Frontal cortex (tissue), 4 donors: ENCODE results near the gene DGAT2. TPM values are rescaled to one million over a fixed set of nuclear protein-coding genes. Genes with fewer than 3 reads are reported as not detected.
"Not testable (repeated sequence)": the region's sequence is repeated elsewhere in the genome, so short reads cannot be mapped to it uniquely, and the experiment has no call there.

Source experiments
- DNase-seq, 2 donors: peaks; one replicate each; pipeline ENCODE4 v3.0.0; 2012; ENCODE audit warnings: low spot score in 2 of 2
- FAIRE-seq: peaks from 2 replicates; lab custom pipeline; 2012; peaks lifted over from hg19 to GRCh38; lab: Jason Lieb, UNC
- total RNA-seq: library from RNA; depleted of rRNA; stranded (reverse); fragments of >200 nt; gene quantifications from one replicate; pipeline ENCODE4 v1.2.3, GENCODE V29; 2014
- donor health status: control.
- donor health status: control.
- donor health status: control.

Gene DGAT2
- total RNA-seq, 1 donor from 2014 or later: 4.1 TPM

DNA sequence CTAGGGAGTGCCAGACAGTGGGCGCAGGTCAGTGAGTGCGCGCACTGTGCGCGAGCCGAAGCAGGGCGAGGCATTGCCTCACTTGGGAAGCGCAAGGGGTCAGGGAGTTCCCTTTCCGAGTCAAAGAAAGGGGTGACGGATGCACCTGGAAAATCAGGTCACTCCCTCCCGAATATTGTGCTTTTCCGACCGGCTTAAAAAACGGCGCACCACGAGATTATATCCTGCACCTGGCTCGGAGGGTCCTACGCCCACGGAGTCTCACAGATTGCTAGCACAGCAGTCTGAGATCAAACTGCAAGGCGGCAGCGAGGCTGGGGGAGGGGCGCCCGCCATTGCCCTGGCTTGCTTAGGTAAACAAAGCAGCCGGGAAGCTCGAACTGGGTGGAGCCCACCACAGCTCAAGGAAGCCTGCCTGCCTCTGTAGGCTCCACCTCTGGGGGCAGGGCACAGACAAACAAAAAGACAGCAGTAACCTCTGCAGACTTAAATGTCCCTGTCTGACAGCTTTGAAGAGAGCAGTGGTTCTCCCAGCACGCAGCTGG lies 19.8 kb upstream of the DGAT2 start:
- not testable (repeated sequence) for FAIRE-seq, DNase-seq

DNA sequence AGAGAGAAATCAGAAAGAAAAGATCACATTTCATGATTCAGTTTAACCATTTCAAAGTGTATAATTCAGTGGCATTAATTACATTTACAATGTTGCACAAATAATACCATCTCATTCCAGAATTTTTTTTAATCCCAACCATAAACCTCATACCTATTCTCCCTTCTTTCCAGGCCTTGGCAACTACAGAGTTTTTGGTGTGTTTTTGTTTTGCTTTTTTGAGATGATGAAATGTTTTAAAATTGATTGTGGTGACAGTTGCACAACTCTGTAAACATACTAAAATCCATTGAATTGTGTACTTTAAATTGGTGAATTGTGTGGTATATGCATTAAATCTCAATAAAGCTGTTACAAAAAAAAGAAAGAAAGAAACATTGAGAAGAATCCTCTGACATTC lies 13.6 kb upstream of the DGAT2 start:
- FAIRE-seq, DNase-seq: not testable (repeated sequence)

DNA sequence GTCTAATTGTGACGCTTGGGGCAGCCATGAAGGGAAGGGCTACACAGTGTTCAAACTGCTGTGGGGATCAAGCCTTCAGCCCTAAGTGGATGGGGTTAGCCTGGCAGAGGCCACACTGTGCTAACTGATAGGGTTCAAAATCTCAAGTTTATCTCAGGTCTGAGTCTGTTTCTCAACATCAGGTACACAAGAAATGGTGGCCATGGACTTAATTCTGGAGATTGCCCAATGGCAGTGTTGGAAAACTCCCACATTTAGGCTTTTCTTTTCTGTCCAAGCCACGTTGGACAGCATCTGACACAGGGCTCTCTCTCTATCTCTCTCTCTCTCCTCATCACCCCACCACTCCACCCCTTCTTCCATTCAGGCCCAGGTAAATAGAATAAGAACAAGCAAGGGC lies 10.9 kb upstream of the DGAT2 start:
- no peak for DNase-seq
- no peak for FAIRE-seq

- DNase-seq (no peak), FAIRE-seq (no peak)
These were observed 8.7 kb upstream of the DGAT2 start for GRCh38 chr11:75759832-75760231.

DNA sequence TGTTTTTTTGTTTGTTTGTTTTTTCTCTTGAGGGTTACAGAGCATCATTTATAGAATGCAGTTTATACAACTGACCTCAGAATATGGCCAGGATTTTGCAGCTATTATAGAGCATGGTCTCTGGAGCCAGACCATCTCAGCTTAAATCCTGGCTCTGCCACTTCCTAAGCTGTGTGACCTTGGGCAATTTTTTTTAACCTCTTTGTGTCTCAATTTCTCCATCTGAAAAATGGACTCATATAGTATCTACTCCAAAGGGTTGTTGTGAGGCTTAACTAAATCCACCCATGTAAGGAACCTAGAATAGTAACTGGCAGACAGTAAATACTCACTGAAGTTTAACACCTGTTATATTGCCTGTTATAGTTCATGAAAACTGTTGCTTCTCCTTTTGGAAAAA lies 8.3 kb upstream of the DGAT2 start:
- FAIRE-seq (no peak), DNase-seq (no peak)

DNA sequence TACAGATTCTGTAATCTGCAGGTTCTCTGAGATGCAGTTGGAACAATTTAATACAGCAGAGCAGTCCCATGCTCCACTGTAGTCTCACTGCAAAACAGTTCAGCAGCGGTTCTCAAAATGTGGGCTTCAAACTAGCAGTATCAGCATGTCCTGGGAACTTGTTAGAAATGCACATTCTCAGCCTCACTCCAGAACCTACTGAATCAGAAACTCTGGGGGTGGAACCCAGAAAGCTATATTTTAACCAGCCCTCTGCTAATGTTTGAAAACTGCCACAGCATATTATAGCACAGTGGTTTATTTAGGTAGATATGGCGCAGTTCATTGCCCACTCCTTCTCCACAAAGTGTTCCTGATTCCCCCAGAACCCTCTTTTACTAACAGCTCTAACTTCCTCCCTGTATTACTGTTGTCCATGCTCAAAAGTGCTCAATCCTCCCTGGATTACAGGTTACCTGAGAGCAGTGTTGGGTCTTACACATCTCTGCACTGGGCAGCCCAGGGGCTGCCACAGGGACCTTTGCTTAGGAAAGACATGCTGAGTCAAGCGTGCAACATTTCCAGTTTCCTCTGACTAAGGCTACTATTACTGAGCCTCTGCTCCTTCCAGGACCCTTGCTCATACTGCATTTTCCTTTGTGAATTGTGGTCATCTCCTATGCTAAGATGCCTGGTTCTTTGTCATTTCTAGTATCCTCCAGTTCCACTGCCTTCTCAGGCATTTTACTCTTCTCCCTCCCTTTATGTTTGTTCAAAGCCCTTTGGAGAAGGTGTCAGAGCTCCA lies 7.7 kb upstream of the DGAT2 start:
- FAIRE-seq: no peak
- no peak for DNase-seq

DNA sequence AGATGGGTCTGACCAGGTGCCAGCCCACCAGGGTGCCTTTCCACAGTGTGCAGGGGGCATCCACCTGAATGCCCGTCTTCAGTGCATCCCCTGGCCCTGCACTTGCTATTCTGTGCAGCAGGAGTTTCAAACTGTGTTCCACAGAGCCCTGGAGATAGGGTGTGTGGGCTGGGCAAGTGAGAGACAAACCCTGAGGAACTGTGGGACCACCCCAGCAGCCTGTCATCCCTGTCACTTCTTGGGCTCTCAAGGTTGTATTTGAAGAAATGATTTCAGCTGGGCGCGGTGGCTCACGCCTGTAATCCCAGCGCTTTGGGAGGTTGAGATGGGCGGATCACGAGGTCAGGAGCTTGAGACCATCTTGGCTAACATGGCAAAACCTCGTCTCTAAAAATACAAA lies 6.4 kb upstream of the DGAT2 start:
- DNase-seq (no peak), FAIRE-seq (no peak)

DNA sequence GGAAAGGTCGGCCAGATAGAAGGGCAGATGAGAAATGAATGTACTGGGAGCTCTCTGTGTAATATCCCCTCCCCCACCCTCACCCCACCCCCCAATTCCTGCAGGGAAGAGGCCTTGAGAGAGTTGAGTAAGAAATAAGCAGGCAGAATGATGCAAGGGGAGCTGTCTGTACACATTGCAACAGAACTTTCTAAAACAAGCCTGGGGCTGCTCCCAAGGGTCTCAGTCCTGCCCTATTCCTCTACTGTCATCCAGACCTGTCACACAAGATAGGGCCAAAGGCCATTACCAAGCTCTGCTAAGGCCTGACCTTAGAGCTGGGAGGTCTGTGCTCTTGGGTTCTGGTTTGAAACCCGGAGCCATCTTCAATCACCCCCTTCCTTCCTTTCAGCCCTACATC lies 5.7 kb upstream of the DGAT2 start:
- DNase-seq (no peak), FAIRE-seq (no peak)

DNA sequence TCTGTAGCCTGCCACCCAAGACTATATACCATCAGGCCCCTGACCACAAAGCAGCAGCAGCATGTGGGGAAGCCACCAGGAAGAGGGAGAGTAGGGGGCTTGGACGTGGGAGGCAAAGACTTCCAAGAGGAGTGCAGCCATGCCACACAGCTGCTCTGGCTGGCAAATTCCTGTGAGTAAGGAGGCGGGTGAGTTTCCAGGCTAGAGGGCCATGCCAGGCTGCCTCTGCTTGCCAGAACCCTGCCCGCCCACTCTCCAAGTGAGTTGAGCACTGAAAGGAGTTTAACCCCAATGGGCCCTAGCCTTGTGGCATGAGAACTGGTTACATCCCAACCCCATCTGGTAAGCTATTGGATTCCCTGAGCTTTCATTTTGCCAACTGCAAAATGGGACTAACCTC lies 4.7 kb upstream of the DGAT2 start:
- FAIRE-seq: no peak
- no peak for DNase-seq

GRCh38 chr11:75765116-75765515 lies 3.5 kb upstream of the DGAT2 start:
- FAIRE-seq: no peak
- no peak for DNase-seq

DNA sequence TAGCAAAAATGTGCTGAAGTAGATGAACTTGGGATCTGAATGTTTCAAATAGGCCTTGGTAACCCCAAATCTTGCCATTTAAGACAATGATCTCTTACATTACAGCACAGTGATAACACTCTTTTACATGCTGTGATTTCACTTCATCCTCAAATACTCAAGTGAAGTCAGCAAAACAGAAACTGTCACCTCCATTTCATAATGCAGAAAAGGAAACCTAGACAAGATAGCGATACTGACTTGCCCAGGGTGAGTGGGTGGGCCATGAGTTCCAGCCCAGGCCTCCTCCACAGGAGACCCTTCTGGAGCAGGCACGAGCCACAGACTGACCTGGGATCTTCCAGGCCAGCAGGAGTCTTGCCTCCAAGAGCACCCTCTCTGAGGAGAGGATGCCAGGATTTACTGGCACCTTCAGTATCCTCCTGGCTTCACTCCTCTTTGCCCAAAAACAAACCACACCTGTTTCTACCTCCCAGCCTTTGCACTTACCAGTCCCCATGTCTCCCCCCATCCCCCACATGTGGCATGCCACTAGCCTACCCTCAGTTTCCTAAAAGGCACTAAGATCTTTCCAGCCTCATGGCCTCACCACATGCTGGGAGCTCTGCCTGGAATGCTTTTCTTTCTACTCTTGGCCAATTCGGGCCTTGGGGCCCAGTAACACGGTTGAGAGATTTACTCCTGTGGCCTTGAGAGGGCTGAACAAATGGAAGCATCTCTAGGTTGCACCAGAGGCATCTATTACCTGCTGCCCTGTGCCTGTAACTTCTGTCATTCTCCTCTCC lies 1.9 kb upstream of the DGAT2 start:
- FAIRE-seq (no peak), DNase-seq (no peak)

- FAIRE-seq (no peak), DNase-seq (no peak)
These were observed 1.4 kb upstream of the DGAT2 start for GRCh38 chr11:75767228-75767572.

- DNase-seq (no peak), FAIRE-seq (no peak)
These were observed 826 bp upstream of the DGAT2 start for GRCh38 chr11:75767793-75768111.

GRCh38 chr11:75768909-75769771 lies 562 bp downstream of the DGAT2 start:
- FAIRE-seq (no peak), DNase-seq (no peak)

- FAIRE-seq (no peak), DNase-seq (no peak)
These were observed 1.5 kb downstream of the DGAT2 start for GRCh38 chr11:75770102-75770501.

GRCh38 chr11:75771646-75772410 lies 3.2 kb downstream of the DGAT2 start:
- FAIRE-seq (no peak), DNase-seq (no peak)

GRCh38 chr11:75773595-75774353 lies 5.2 kb downstream of the DGAT2 start:
- FAIRE-seq (no peak), DNase-seq (no peak)

GRCh38 chr11:75775056-75775455 lies 6.5 kb downstream of the DGAT2 start:
- FAIRE-seq: no peak
- DNase-seq: no peak

DNA sequence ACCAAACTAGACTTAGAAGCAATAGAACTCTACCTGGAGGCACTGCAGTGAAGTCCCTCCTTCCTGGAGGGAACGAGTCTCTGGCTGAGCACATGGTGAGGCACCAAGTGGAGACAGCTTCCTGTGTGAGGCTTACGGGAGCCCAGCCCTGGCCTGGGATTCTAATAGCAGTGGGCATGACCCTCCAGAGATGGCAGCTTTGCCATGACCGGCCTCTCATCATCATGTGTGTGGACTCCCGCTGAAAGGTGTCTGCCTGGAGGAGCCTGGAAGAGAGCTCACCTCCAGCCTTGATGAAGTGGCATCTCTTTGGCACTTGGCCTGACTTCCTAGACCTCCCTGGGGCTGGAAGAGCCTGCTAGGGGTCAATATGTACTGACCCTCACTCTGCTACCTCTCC lies 8.0 kb downstream of the DGAT2 start:
- no peak for FAIRE-seq
- no peak for DNase-seq
